GM12872 (cell line): ENCODE data around the gene IQSEC2.
A peak's percentile ranks its signal among the peaks of the same experiment; 100 is the strongest.

Experiments used
- TF ChIP-seq, protein P1 (sequence below): IDR thresholded peaks from 3 replicates; pipeline ENCODE4 v1.5.1; 2011; ENCODE audit warnings: low read depth, mild to moderate bottlenecking, low read length, moderate library complexity; ENCODE audit not compliant: insufficient read depth

IQSEC2 gene

DNA sequence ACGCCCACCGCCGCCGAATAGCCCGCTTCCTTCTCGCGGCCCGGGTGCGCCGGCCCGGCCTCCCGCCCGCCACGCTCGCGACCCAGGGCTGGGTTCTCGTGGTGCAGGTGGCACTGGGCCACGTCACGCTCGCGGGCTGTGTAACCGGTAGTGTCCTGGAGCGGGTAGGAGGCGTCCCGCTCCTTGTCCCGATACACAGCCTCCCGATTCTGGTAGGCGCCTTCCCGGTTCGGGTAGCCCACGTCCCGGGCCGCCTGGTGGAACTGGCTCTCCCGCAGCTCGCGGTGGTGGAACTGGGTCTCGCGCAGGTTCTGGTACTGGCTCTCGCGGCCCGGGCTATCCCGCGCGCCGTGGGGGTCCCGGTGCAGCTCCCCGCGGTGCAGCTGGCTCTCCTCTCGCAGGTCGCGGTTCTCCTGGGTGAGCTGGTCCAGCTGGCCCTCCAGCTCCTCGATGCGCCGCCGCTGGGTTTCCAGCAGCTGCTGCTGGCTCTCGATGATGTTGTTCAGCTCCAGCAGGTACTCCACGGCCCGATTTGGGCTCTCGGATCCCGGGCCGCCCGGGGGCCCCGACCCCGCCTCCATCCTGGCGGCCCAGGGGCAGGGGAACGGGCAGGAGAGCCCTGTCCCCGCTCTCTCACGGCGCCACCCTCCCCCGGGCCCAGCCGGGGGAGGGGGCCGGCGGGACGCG is 39.3 kb upstream of the IQSEC2 start:
- TF ChIP-seq, protein P1, sequence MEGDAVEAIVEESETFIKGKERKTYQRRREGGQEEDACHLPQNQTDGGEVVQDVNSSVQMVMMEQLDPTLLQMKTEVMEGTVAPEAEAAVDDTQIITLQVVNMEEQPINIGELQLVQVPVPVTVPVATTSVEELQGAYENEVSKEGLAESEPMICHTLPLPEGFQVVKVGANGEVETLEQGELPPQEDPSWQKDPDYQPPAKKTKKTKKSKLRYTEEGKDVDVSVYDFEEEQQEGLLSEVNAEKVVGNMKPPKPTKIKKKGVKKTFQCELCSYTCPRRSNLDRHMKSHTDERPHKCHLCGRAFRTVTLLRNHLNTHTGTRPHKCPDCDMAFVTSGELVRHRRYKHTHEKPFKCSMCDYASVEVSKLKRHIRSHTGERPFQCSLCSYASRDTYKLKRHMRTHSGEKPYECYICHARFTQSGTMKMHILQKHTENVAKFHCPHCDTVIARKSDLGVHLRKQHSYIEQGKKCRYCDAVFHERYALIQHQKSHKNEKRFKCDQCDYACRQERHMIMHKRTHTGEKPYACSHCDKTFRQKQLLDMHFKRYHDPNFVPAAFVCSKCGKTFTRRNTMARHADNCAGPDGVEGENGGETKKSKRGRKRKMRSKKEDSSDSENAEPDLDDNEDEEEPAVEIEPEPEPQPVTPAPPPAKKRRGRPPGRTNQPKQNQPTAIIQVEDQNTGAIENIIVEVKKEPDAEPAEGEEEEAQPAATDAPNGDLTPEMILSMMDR = no peak

DNA sequence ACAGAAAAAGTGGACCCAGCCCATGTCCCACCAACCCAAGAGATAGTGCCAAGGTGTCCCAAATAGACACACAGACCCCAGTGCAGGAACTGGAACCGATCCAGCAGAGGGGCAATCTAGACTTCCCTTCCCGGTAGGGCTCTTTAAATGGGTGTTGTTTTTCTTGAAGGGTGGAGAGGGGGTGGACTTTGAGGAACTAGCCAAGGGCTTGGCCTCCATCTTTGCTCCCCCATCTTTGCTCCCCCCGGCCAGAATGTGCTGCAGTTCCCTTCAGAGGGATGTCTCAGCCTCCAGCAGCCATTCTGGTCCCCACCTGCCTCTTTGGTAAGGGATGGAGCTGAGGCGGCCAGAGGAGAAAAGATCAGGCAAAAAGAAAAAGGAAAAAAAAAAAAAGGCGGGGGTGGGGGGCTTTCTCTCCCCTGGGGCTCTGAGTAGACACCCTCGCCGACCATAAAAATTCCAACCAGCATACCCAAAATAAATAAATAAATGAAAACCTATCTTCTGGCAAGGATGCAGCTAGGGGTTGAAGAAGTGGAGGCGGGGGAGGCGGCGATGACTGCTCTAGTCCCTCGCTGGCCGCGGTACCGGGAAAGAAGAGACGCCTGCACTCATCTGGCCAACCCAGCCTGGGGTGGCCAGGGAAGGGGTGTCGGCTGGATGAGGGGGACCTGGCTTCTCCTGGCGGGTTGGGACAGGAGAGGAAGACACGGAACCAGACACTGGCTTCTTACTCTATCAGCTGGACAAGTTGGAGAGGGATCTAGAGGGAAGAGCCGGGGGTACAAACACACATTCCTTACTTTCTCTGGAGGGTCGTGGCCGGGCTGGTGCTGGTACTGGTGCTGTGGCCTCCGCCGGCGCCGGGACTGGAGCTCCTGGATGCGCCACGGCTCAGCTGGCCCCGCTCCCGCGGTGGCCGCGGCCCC is 38.5 kb upstream of the IQSEC2 start:
- TF ChIP-seq, protein P1 = no peak

DNA sequence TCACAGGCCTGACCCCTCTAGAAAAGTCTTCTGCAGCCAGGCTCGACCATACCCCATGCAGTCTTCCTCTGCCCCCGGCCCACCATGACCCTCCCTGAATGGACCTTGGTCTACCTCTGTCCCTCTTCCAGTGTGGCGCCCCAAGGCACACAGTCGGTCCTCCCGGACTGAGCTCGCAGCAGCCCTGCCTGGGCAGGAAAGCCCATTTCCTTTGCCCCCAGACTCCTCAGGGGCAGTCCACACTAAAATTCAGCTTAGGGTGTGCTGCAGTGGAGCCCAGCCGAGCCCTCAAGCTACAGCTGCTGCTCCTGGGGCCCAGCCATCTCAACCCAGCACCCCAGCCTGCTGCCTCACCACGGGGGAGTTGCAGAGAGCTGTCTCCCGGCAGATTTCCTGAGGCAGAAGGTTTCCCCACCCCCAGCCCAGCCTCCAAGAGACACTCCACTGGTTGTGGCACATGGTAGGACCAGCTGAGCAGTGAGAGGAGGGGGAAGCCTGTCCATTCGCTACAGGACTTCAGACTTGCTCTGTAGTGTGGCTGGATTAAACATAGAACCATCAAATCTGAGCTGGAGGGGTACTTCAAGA is 37.5 kb upstream of the IQSEC2 start:
- TF ChIP-seq, protein P1 = no peak

DNA sequence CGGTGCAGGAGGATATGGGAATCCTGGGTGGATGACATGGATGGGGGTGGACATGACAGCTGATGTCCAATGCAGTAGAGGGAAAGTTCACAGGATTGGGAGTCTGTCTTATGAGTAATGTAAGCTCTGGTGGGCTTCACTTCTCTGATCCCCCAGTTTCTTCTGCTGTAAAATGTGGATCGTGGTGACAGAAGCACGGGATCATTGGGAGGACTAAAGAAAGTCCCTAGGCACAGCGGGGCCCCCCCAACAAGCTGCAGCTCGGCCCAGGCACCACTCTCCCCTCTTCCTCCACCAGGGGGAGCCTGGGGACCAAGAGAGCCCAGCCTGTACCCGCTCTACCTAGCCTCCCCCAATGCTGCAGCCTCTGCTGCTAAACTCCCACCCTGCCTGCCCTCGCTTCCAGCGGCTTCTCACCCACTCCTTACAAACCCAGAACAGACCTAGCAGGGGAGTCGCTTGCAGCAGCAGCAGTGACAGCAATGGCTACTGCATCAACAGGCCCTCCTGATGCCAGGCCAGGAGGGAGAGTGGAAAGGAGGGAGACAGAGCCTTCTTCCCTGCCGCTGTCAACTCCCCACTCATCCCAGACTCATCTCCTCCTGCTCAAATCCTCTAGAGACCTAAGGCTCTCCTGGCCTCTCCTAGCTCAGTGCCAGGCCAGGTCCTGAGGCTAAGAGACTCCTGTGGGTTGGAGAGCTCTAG is 36.1 kb upstream of the IQSEC2 start:
- TF ChIP-seq, protein P1 = peak; percentile 81

DNA sequence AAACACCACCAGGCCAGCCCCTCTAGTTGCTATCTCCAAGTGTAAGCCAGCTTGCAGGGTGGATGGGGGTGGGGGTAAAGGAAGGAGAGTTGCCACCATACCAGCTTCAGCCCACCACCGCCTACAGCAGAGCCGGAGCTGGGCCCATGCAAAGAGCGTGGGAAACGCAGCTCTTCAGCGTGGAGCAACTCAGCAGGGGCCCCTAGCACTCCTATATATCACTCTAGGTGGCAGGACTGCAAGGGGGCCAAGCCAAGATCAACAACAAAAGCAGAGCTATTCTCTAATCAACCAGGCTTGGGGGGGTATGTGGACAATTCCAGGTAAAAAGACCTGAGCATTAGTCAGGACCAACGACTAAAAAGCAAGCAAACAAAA is 35.5 kb upstream of the IQSEC2 start:
- TF ChIP-seq, protein P1 = no peak

DNA sequence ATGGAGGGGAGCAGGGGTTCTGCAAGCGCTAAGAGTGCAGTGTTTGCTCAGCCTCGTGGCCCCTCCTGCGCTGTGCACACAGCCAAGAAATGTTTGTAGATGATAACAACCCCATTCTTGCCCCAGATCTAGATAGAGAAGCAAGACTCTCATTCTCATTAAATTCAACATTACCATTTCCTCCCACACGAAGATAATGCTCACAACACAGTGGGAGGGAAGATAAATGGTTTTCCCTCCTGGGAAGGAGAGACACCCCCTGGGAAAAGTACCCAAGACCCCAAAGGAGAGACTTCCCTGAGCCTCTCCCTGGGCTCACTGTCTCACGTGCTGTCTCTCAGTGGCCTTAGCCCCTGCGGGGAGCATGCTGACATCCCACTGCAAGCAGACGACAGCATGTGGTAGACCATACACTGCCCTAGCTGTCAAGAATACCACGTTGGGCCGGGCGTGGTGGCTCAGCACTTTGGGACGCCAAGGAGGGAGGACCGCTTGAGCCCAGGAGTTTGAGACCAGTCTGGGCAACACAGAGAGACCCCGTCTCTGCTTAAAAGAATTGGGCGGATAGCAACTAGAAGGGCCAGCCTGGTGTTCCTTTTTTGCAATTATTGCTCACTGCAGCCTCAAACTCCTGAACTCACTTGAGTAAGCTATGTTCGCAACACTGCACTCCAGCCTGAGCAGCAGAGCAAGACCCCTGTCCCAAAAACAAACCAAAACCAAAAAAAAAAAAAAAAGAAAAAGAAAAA is 34.9 kb upstream of the IQSEC2 start:
- TF ChIP-seq, protein P1 = no peak

DNA sequence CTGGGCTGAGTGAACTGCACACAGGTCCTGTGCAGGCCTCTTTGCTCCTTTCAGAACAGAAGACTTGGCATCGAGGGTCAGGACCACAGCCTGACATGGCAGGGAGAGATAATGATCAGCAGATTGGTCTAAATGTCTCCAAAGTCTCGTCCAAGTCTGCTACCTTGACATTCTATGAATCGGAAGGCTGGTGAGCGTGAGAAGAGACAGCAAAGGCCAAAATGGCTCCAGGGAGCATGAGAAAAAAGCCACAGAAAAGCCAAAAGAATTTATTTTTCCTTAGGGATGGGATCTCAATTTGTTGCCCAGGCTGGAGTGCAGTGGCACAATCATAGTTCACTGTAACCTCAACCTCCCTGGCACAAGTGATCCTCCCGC is 32.3 kb upstream of the IQSEC2 start:
- TF ChIP-seq, protein P1 = no peak
